GM19240 (cell line): ENCODE data around the gene GUK1.

Experiments
- DNase-seq: peaks from one replicate; pipeline ENCODE4 v3.0.0; 2011; ENCODE audit warnings: low spot score; ENCODE audit not compliant: insufficient read length

Gene GUK1

DNA sequence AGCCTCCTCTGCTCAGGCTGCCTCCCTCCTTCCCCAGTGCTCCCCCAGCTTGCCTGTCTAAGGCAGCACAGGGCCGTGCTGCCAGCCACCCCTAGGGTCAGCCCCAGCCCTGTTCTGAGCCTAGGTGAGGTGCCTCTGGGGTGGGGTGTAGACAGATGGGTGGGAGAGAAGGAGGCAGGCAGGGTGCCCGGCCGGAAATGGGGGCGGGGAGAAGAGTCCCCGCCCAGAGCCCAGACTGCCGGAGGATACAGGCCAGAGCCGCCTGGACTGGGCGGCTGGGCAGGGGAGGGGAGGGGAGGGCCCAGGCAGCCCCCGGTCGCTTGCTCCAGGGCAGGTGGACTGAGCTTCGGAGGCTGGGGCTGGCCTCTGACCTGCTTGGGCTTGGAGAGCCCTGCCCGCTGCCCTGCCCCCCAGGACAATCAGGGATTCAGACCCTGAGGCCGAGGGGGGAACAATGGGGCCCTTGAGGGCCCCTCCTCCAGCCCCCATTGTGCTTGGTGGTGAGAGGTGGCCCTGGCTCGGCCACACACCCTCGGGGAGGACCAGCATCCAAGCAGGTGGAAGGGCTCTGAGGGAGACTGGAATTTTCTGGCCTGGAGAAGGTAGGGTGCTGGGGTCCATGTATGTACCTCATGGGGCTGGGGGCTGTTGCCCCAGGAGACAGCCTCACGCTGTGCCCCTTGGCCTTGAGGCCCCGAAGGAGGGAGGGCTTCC is 9.5 kb downstream of the GUK1 start, which contains the start of gene GJC2:
GJC2 (plus strand) TSS at position 525 of the 714 bp plus-strand sequence. CDS start 7,829 bp downstream, outside the sequence.
- DNase-seq = no peak

DNA sequence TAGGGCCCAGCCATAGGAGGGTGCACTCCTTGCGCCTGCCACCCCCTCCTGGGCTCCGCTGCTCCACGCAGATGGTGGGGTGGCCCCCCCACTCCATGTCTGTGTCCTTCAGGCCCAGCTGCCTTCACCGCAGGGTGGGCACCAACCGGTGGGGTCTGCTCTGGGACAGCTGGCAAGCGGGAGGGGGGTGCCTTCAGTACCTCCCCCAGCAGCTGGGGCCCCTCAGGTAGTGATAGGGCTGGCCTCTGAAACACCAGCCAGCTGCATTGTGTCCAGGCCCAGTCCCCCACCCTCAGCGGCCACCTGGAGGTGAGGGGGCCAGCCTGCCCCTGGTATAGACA is 10.0 kb downstream of the GUK1 start:
- DNase-seq = no peak

DNA sequence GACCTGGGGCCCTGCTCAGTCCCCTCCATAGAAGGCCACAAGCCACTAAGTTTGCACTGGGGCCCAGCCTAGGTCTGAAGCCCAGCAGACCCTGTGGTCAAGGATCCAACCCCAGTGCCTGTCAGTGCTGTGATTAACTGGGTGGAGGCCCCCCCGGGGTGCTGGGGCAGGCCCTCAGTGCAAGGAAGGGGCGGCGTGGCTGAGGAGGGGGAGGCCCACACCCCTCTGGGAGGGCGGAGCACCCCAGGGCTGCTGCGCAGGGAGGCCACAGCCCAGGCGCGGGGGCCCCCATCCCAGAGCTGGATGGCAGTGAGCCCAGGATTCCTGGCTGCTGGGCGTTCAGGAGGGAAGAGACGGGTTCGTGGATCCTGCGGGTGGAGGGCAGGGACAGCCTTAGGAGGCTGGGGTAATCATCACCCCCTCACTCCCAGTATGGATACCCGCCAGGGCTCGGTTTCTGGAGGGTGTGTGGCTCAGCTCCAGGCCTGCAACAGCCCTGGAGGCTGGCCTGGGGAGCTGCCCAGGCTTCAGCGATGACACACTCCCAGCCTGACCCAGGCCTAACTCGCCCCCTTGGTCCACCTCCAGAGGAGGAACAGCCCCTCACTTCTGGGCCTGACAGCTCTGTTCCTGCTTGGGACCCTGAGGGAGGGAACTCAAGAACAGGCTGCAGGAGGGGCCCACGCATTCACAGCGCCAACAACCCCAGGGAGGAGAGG is 10.5 kb downstream of the GUK1 start:
- DNase-seq = no peak

DNA sequence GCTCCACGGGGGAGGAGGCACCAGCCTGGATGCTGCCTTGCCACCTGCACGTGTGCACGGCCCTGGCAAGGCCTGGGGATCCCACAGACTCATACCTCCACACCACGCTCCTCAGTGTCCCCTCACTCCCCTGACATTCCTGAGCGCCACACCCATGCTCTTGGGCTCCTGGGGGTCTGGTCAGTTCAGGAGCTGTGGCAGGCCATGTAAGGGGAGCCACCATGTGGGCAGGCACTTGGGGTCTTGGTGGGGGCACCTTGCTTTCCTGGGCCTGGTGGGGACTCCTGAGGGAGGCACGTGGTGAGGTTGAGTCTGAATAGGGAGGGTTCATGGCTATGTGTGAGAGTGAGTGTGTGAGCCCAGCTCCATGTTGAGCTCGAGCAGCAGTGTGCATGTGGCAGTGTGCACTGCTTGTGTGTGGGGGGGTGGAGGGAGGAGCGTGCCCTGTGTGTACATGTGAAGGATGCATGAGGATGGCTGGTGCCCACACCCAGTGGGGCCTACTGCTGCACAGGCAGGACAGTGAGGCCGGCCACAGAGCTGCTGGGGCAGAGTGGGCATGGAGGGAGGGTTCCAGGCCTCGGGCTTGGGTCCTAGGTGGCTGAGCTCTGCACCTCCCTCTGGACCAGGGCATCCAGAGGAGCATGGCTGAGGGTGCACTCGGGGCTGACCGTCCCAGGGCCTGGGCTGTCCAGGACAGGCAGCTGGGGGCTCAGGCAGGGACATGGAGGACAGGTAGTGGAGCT is 11.3 kb downstream of the GUK1 start:
- no peak for DNase-seq

DNA sequence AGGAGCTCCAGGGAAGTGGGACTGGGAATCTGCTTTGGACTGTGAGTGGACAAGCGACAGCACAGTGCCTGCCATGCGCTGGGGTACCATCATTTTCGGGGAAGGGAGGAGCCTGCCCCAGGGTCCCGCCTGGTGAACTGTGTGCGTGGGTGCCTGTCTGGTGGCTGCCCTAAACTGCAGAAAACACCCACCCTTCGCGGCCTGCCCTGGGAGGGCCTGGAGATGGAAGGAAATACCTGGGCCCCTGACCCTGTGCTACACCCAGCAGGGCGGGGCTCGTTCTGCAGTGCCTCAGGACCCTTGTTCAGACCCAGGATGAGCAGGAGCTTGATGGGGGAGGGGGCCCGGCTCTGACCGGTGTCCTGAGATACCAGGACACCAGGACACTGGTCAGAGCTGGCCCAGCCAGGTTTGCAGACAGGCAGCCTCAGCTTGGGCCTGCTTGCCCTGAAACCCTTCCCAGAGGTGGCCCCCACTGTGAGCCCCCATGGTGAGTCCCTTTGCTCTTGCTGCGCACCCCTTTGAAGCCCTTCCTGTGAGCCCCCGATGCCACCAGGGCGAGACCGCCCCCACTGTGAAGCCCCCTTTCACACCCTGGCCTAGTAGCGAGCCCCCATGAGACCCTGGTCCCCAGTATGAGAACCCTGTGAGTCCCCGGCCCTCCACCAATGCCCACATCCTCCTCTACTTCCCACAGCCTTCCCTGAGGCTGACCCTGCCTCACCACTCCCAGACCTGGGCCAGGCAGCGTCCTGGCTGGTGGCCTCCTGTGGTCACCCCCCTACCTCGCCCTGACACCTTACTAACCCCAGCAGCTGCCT is 12.2 kb downstream of the GUK1 start:
- no peak for DNase-seq

DNA sequence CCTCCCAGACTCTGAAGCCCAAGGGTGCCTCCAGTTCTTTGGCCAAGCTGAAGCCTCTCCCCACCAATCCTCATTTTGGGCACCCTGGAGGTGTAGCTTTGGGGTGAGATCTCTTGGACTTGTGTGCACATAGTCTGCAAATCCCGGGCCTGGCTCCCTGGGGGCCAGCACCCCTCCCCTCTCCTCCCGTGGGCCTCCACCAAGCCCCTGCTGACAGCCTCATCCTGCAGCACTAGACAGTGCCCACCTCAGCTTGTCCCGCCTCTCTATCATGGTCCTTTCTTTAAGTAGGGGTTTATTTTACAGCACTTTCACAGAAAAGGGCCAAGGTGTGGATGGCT is 12.8 kb downstream of the GUK1 start:
- DNase-seq = no peak

DNA sequence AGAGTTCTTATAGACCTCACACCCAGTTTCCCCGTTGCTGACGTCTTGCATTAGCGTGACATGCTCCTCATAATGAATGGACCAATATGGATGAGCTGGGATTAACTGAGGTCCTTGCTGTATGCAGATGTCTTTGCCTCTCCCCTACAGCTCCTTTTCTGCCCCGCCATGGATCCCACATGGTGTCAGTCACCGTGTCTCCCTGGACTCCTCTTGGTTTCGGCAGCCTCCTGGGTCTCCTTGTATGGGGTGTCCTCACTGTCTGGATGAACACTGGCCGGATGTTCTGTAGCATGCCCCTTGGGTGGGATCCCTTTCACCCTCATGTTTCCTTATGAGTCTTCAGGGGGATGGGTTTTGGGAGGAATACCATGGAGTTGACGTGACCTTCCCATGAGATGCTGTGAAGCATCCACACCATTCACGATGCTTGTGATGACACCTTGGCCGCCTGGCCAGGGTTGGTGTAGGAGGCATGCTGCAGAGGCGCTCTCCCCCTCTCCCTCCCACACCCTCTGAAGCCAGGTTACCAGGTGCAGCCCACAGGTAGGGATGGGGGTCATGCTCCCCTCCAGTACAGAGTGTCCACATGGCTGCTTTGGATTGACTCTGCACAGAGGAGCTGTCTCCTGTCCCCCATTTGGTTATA is 14.1 kb downstream of the GUK1 start:
- DNase-seq = no peak

DNA sequence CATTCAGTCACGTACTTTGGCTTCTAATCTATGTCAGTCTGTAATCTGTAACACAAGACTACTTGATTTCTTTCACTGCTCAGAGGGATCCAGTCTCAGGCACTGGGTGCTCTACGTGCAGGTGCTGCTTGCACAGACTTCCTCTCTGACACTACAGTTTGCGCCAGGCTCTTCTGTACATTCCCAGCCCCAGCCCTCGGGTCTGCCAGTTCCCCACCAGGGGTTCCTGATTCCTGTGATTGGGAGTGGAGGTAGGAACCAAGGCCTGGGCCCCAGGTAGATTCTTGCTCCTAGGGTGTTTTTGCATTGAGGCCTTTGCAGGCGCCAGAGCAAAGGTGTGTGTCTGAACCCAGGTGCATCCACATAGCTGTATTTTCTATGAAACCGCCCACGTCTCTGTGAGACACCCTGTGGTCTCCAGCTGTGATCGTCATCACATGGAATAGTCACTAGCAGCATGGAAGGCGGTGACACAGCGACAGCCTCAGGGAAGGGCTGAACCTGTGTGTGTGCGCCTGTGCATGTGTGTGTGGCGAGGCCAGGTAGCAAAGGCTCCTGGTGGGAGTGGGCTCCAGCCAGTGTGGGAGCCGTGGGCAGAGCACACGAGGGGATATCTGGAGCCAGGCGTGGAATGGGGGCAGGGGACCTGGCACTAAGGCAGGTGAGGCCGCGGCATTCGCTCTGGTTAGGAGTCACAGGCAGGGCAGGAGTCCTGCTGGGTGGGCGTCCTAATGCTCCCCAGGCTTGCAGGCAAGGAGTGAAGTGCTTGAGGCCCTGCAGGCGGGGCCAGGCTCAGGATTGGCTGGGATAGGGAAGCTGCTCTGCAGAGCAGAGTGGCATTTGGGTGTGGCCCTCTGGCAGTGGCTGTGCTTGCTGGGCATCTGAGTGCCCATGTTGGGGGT is 14.8 kb downstream of the GUK1 start:
- no peak for DNase-seq

DNA sequence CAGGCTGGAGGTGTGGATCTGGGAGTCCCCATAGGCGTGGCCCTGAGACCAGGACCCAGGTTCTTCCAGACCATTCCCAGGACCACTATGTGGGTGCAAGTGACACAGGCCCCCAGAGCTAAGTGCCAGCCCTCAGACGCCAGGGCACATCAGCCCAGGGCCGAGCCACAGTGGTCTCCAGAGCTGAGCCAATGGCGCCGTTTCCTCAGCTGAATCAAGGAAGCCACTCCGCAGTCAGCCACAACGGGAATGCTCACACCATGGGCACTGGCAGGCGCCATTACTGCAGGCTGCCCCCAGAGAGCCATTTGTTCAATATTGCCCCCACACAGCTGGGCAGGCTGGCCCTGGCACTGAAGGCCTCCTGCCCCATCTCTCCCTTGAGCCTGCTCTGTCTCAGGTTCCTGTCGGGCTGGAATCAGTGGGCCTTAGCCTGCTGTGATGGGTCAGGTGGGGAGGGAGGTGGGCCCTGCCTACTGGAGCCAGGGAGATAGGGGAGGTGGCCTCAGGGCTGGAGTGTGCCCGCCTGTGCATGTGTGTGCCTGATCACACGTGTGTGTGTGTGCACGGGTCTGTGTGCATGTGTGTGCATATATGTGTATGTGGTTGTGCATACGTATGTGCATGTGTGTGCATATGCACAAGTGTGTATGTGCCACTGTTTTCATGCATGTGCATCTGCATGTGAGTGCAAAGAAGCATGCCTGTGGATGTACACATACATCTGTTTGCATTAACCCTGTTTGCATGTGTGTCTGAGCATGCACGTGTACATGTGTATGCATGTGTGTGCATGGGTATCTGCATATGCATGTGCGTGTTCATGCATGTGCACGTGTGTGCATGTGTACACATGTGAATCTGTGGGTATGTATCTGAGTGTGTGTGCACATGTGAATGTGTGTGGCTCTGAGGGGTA is 15.8 kb downstream of the GUK1 start:
- no peak for DNase-seq

DNA sequence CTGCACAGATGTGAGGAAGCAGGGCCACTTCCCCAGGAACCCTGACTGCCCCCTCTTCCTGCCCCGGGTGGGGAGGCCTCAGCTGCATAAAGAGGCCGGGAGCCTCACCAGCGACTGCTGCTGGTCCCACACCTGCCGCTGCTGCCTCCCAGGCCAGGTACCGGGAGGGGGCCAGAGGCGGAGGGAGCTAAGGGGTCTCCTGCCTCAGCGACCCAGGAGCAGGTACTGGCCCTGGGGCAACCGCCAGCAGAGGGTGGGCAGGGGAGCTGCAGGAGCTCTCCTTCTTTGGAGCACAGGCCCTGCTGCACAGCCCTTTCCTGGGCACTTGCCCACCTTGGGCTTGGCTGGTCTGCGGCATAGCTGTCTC is 16.4 kb downstream of the GUK1 start:
- DNase-seq = no peak

DNA sequence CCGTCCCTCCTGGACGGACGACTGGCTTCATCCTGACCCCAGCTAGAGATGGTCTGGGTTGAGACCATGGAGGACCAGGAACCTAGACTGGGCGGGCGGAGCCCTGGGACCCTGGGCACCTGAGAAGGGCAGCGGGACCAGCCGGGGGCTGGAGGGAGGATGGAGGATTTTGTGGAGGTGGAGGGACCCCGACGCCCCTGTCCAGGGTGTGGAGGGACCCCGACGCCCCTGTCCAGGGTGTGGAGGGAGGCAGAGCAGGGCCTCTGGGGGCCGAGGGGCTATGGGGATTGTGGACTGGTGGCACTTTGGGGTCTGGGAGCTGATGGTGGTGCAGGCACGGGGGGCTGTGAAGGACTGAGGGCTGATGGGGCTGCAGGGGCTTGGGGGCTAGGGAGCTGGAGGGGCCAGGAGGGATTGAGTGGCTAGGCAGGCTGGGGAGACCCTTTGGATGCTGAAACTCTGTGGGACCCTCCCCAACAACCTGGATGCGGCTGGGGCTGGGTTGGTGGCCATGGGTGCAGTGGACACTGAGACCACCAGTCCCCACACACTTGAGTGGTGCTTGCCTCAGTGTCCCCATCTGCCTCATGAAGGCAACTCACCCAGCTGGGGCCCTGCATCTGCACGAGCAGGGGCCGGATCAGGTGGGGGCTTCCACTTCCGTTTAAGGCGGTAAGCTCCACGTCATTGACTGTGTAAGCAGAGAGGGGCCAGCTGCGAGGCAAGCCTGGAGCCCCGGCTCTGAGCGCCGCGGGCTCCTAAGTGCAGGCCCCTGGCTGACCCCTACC is 17.1 kb downstream of the GUK1 start:
- DNase-seq = no peak

DNA sequence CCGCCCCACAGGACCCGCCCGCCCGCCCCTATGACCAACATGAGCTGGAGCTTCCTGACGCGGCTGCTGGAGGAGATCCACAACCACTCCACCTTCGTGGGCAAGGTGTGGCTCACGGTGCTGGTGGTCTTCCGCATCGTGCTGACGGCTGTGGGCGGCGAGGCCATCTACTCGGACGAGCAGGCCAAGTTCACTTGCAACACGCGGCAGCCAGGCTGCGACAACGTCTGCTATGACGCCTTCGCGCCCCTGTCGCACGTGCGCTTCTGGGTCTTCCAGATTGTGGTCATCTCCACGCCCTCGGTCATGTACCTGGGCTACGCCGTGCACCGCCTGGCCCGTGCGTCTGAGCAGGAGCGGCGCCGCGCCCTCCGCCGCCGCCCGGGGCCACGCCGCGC is 17.6 kb downstream of the GUK1 start:
- DNase-seq = no peak

DNA sequence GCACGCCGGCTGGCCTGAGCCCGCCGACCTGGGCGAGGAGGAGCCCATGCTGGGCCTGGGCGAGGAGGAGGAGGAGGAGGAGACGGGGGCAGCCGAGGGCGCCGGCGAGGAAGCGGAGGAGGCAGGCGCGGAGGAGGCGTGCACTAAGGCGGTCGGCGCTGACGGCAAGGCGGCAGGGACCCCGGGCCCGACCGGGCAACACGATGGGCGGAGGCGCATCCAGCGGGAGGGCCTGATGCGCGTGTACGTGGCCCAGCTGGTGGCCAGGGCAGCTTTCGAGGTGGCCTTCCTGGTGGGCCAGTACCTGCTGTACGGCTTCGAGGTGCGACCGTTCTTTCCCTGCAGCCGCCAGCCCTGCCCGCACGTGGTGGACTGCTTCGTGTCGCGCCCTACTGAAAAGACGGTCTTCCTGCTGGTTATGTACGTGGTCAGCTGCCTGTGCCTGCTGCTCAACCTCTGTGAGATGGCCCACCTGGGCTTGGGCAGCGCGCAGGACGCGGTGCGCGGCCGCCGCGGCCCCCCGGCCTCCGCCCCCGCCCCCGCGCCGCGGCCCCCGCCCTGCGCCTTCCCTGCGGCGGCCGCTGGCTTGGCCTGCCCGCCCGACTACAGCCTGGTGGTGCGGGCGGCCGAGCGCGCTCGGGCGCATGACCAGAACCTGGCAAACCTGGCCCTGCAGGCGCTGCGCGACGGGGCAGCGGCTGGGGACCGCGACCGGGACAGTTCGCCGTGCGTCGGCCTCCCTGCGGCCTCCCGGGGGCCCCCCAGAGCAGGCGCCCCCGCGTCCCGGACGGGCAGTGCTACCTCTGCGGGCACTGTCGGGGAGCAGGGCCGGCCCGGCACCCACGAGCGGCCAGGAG is 18.3 kb downstream of the GUK1 start:
- DNase-seq = no peak

DNA sequence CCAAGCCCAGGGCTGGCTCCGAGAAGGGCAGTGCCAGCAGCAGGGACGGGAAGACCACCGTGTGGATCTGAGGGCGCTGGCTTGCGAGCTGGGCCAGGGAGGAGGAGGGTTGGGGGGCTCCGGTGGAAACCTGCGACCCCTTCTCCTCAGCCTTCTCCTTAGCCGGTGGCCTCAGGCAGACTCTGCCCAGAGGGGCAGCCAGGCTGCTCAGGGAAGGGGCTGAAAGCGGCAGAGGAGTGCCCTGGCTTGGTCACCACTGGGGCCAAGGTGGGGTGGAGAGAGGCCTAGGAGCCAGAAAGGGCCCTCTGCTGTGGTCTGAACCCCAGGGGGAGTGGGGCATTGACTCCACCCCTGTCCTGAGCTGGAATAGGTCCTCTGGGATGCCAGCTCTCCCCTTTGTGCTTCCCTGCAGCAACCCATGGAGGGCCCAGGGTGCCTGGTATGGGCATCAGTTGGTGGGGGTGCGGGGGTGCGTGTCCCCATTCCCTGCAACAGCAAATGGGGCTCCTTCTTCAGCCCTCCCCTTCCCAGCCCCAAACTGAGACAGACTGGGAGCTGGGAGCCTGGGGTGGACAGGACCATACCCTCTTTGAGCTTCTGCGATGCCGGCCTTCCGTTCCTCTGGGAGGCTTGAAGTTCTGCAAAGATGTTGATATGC is 19.1 kb downstream of the GUK1 start:
- DNase-seq = no peak

DNA sequence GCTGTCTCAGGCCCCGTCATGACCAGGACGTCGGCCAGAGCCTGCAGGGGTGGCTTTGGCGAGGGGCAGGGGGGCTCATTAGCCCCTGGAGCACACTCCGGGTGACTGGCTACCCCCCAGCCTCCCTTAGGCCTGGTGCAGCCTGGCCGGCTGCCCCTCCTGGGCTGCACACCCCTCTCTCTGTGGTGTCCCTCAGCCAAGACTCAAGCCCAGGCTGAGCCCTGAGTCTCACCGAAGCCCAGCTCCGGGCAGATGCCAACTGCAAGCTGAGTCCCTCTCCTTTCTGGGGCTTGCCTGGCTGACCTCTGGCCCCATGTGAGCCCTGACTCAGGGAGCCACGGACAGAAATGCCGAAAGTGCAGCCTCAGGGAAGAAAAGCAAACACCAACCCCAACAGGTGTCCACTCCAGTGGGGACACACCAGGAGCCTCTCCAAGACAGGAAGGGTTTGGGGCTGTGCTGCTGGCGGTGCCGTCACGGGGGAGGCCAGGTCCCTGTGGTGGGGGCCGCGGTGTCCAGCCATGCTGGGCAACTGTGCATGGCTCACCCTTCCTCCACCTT is 20.2 kb downstream of the GUK1 start:
- DNase-seq = no peak

DNA sequence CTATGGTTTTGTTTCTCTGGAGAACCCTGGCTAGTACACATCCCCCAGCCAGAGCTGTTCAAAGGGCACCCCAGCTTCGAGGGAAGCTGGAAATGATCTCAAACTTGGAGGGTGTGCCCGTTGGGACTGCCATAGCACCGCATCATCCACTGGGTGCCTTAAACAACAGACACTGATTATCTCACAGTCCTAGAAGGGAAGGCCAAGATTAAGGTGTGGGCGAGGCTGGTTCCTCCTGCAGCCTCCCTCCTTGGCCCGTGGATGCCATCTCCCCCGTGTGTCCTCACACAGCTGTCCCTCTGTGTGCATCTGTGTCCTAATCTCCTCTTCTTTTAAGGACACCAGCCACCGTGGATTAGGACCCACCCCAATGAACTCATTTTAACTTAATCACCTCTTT is 21.3 kb downstream of the GUK1 start:
- DNase-seq = no peak

DNA sequence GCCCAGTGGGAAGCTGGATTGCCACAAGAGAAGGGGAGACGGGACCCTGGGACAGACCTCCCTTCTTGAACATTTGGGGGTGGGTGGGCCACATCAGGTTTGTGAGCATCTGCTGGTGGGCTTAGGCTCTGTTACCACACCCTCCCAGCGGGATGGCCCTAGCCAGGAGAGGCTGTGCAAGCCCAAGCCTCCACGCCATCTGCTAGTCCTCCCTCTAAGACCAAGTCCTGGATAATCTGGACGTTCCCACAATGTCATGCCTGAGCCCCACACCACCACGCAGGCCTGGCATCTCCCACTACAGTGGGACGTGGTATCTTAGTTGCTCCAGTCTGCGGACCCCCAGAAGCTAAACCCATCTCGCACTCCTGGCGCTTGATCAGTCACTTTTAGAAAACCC is 21.8 kb downstream of the GUK1 start:
- DNase-seq = no peak
